ENCODE measurements around the gene SHISA7.

GRCh38 chr19:55419103-55419502, 24.0 kb downstream of the SHISA7 start:
- TF ChIP-seq CTCF (IDR thresholded peaks at IDR 0.05 in 8 of 11, conservative IDR thresholded peaks at IDR 0.05 in 3 of 11), result no peak
- TF ChIP-seq POLR2AphosphoS5 (IDR thresholded peaks at IDR 0.05), result no peak

Measured in spleen (tissue), 7 donors.